ENCODE measurements around the gene CNTNAP2.

DNA sequence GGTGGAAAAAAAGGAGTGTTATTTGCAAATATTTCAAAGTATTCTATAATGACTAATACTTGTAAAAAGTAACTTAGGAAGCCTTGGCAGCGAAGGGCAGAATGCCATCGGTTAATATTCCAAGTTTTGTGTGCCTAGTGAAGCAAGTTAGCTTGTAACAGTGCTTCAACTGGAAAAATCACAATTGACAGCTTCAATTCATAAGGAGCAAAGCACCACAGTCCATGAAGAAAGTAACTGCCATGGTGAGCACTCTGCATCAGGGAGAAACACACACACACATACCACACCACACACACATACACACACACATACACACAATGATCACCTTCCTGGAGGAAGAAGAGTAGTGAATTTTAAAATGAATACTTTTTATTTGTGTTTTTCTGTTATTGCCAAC, 298.3 kb downstream of the CNTNAP2 start:
- TF ChIP-seq, protein P1, sequence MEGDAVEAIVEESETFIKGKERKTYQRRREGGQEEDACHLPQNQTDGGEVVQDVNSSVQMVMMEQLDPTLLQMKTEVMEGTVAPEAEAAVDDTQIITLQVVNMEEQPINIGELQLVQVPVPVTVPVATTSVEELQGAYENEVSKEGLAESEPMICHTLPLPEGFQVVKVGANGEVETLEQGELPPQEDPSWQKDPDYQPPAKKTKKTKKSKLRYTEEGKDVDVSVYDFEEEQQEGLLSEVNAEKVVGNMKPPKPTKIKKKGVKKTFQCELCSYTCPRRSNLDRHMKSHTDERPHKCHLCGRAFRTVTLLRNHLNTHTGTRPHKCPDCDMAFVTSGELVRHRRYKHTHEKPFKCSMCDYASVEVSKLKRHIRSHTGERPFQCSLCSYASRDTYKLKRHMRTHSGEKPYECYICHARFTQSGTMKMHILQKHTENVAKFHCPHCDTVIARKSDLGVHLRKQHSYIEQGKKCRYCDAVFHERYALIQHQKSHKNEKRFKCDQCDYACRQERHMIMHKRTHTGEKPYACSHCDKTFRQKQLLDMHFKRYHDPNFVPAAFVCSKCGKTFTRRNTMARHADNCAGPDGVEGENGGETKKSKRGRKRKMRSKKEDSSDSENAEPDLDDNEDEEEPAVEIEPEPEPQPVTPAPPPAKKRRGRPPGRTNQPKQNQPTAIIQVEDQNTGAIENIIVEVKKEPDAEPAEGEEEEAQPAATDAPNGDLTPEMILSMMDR (IDR thresholded peaks at IDR 0.05): no peak
- TF ChIP-seq POLR2A (IDR thresholded peaks at IDR 0.05): no peak
